PC-3 (cell line): Measurements from ENCODE around the gene CIROP. TPM values are rescaled to one million over a fixed set of nuclear protein-coding genes. Genes with fewer than 3 reads are reported as not detected.

Source experiments
- ATAC-seq: fragments of 200-7000 bp; cut with Tn5 transposase; 2 replicates; pipeline ENCODE4 v1.9.1; 2020; ENCODE audit warnings: mild to moderate bottlenecking, moderate library complexity
- BruUV-seq: library from RNA; stranded (reverse); fragments of 400-500 nt; replicated peaks from 2 replicates; lab custom pipeline; 2021; lab: Mats Ljungman, UMichigan
- CTCF ChIA-PET: fragments of 300-600 bp; sonication (Branson Sonifier 250); formaldehyde crosslinking; loops from one replicate; lab custom pipeline; 2022; ENCODE audit warnings: antibody characterized with exemption; lab: Charles Lee
- POLR2A ChIA-PET: fragments of 300-600 bp; sonication (Branson Sonifier 250); formaldehyde crosslinking; loops from one replicate; lab custom pipeline; 2022; ENCODE audit warnings: antibody characterized with exemption; ENCODE audit not compliant: unreplicated experiment; lab: Charles Lee
- DNase-seq: peaks from one replicate; pipeline ENCODE4 v3.0.0-alpha.2; 2015
- H2AFZ ChIP-seq: fragments of 300-600 bp; sonication (generic); 2 replicates; pipeline ENCODE4 v1.6.0; 2016; ENCODE audit warnings: antibody characterized with exemption, low read length
- H3F3A ChIP-seq: fragments of 300-600 bp; sonication (generic); one replicate; pipeline ENCODE4 v1.6.0; 2017; ENCODE audit warnings: antibody characterized with exemption, low read length, control low read depth, mild to moderate bottlenecking; ENCODE audit not compliant: unreplicated experiment
- H3K27ac ChIP-seq: fragments of 300-600 bp; sonication (generic); 2 replicates; pipeline ENCODE4 v1.5.1; 2016; ENCODE audit warnings: mild to moderate bottlenecking, low read length
- H3K27me3 ChIP-seq: fragments of 300-600 bp; sonication (generic); 2 replicates; pipeline ENCODE4 v1.6.1; 2016; ENCODE audit warnings: low read length, mixed read lengths
- H3K36me3 ChIP-seq: fragments of 300-600 bp; sonication (generic); 2 replicates; pipeline ENCODE4 v1.6.1; 2016; ENCODE audit warnings: low read depth, mixed run types, low read length, mixed read lengths
- H3K4me1 ChIP-seq: fragments of 300-600 bp; sonication (generic); 2 replicates; pipeline ENCODE4 v1.5.1; 2016; ENCODE audit warnings: low read length; ENCODE audit not compliant: insufficient read depth
- H3K4me2 ChIP-seq: fragments of 300-600 bp; sonication (generic); 2 replicates; pipeline ENCODE4 v1.6.0; 2016; ENCODE audit warnings: low read length
- H3K4me3 ChIP-seq: fragments of 300-600 bp; sonication (generic); 2 replicates; pipeline ENCODE4 v1.5.1; 2016; ENCODE audit warnings: mild to moderate bottlenecking, low read length, mixed read lengths
- H3K79me2 ChIP-seq: fragments of 300-600 bp; sonication (generic); 2 replicates; pipeline ENCODE4 v1.6.1; 2017; ENCODE audit warnings: low read length, mixed read lengths
- H3K9ac ChIP-seq: fragments of 300-600 bp; sonication (generic); 2 replicates; pipeline ENCODE4 v1.6.0; 2016; ENCODE audit warnings: mild to moderate bottlenecking, low read length
- H3K9me2 ChIP-seq: fragments of 300-600 bp; sonication (generic); replicated peaks from 2 replicates; pipeline ENCODE4 v1.6.1; 2016; ENCODE audit warnings: mixed run types, low read length, mixed read lengths
- H3K9me3 ChIP-seq: fragments of 300-600 bp; sonication (generic); 2 replicates; pipeline ENCODE4 v1.6.1; 2016; ENCODE audit warnings: low read length, mixed read lengths
- H4K20me1 ChIP-seq: fragments of 300-600 bp; sonication (generic); 2 replicates; pipeline ENCODE4 v1.6.1; 2016; ENCODE audit warnings: low read length, mixed read lengths
- EZH2 ChIP-seq: fragments of 300-600 bp; sonication (generic); IDR thresholded peaks from one replicate; pipeline ENCODE4 v1.6.1; 2017; ENCODE audit warnings: antibody characterized with exemption, mild to moderate bottlenecking, low read length; ENCODE audit not compliant: unreplicated experiment
- EZH2phosphoT487 ChIP-seq: fragments of 300-600 bp; sonication (generic); IDR thresholded peaks from 2 replicates; pipeline ENCODE4 v1.6.1; 2018; ENCODE audit warnings: mild to moderate bottlenecking, antibody characterized with exemption, low read length, borderline replicate concordance
- intact Hi-C: fragments of 100-400 bp; cut with micrococcal nuclease; formaldehyde crosslinking; loops from 2 replicates; pipeline ENCODE4 v1.9.0; 2023
- total RNA-seq: library from RNA; depleted of rRNA; stranded (reverse); fragments of >200 nt; gene quantifications from 2 replicates; pipeline ENCODE4 v1.2.3, GENCODE V29; 2014
- TF ChIP-seq, protein P1 (sequence below): fragments of 300-600 bp; sonication (generic); conservative IDR thresholded peaks from 2 replicates; pipeline ENCODE4 v1.5.1; 2017; ENCODE audit warnings: antibody characterized with exemption, low read depth, mild to moderate bottlenecking, low read length

CIROP gene
- total RNA-seq, 1 experiment from 2014 or later = not detected

DNA sequence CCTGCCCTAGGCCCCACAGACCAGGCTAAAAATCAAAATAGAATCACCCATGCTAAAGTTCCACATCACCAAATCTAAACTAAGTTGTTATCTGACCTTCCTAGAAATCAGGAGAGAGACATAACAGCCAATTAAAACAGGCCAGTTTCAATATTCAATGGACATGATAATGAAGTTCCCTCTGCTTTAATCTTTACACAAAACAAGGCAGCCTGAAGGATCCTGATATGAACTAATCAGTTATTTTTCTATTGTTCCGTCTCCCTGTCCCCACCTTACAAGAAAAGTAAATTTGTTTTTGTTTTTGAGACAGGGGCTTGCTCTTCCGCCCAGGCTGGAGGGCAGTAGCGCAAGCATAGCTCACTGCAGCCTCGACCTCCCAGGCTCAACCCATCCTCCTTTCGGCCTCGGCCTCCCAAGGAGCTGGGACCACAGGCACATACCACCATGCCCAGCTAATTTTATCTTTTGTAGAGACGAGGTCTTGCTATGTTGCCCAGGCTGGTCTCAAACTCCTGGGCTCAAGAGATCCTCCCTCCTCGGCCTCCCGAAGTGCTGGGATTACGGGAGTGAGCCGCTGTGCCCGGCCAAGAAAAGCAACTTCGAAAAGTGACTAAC is 19.7 kb upstream of the CIROP start:
- H3K27me3 ChIP-seq = no peaks in the 10 kb centered on the region
- intact Hi-C loops = loop anchor here (5.0 kb wide), 1 partner anchor 163 kb away; the partner anchor contains the start of gene HOMEZ
- CTCF ChIA-PET = no interaction called here
- no peaks in the 10 kb centered on the region for H3F3A ChIP-seq
- peaks cover 14% of the 10 kb centered on the region for H3K4me1 ChIP-seq
- no peak overlapping the region for H3K9ac ChIP-seq
- DNase-seq (no peak), ATAC-seq (no peak)
- H3K79me2 ChIP-seq = no peaks in the 10 kb centered on the region
- no peak overlapping the region for H2AFZ ChIP-seq
- H3K36me3 ChIP-seq = no peaks in the 10 kb centered on the region
- H3K9me2 ChIP-seq = no peaks in the 10 kb centered on the region
- no TSS peak for BruUV-seq
- H3K4me2 ChIP-seq = no peak overlapping the region
- no peaks in the 10 kb centered on the region for H4K20me1 ChIP-seq
- POLR2A ChIA-PET = no interaction called here
- no peak overlapping the region for H3K4me3 ChIP-seq
- TF ChIP-seq EZH2phosphoT487 = no peak
- TF ChIP-seq EZH2 = no peak
- TF ChIP-seq, protein P1, sequence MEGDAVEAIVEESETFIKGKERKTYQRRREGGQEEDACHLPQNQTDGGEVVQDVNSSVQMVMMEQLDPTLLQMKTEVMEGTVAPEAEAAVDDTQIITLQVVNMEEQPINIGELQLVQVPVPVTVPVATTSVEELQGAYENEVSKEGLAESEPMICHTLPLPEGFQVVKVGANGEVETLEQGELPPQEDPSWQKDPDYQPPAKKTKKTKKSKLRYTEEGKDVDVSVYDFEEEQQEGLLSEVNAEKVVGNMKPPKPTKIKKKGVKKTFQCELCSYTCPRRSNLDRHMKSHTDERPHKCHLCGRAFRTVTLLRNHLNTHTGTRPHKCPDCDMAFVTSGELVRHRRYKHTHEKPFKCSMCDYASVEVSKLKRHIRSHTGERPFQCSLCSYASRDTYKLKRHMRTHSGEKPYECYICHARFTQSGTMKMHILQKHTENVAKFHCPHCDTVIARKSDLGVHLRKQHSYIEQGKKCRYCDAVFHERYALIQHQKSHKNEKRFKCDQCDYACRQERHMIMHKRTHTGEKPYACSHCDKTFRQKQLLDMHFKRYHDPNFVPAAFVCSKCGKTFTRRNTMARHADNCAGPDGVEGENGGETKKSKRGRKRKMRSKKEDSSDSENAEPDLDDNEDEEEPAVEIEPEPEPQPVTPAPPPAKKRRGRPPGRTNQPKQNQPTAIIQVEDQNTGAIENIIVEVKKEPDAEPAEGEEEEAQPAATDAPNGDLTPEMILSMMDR = no peak
- H3K27ac ChIP-seq = no peak overlapping the region
- H3K9me3 ChIP-seq = no peaks in the 10 kb centered on the region

DNA sequence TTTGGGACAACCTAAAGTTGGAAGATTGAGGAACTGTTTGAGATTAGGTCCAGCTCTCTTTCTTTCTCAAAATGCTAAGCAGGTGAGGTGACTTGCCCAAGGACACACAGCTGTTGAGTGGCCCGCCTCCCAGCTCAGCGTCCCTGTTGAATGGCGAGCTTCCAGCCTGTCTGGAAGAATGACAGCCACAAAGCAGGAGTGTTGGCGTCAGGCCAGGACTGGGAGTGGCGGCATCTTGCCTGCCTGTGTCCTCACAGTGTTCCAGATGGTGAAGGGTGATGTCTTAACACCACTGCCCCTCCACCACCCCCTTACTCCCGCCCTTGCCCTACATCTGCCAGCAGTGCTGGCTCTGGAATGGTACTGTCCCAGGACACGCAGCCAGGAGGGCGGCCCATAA is 18.6 kb upstream of the CIROP start:
- peak; percentile 24 for DNase-seq
- Histone ChIP-seq H3K9me2 (no peaks in the 10 kb centered on the region), H3K36me3 (no peaks in the 10 kb centered on the region), H2AFZ (no peak overlapping the region), H3K9me3 (no peaks in the 10 kb centered on the region), H3K79me2 (no peaks in the 10 kb centered on the region), H3K27me3 (no peaks in the 10 kb centered on the region), H3K4me2 (no peak overlapping the region), H3K4me3 (no peak overlapping the region), H4K20me1 (no peaks in the 10 kb centered on the region), H3K4me1 (peaks cover 12% of the 10 kb centered on the region), H3K9ac (no peak overlapping the region), H3K27ac (no peak overlapping the region), H3F3A (no peaks in the 10 kb centered on the region)
- no peak for TF ChIP-seq EZH2
- no peak for TF ChIP-seq EZH2phosphoT487
- TF ChIP-seq, protein P1 = no peak
- ATAC-seq = no peak
- no TSS peak for BruUV-seq
- ChIA-PET POLR2A (no interaction called here), CTCF (interaction anchor here (3.2 kb wide), 1 partner anchor 61 kb away, joined by 84 read pairs; the partner anchor contains the start of gene SLC7A8)
- intact Hi-C loops = loop anchor here (5.0 kb wide), 1 partner anchor 164 kb away; the partner anchor contains the start of gene HOMEZ

DNA sequence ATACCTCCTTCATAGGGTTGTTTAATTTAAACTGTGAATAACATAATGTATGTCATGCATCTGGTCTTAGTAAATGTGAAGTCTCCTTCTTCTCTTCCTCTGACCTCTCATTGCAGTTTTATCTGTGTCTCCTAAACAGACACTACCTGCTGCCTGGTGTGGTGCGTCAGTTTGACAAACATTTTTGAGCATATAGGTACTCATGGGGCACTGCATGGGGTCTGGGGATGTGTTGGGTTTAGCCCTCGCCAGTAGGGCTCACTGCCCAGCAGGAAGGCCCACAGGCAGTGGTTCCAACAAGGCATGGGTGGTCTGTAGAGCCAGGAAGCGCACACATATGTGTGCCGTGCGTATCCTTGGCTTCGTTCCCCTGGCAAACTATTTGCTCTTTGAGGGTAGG is 17.3 kb upstream of the CIROP start:
- H3K36me3 ChIP-seq = no peaks in the 10 kb centered on the region
- no peak overlapping the region for H2AFZ ChIP-seq
- peaks cover 12% of the 10 kb centered on the region for H3K4me1 ChIP-seq
- TF ChIP-seq, protein P1 = no peak
- no peak for TF ChIP-seq EZH2
- no peak for TF ChIP-seq EZH2phosphoT487
- H4K20me1 ChIP-seq = no peaks in the 10 kb centered on the region
- H3K9me2 ChIP-seq = no peaks in the 10 kb centered on the region
- H3K4me2 ChIP-seq = no peak overlapping the region; the same call in 1 of the 2 replicates
- H3K27ac ChIP-seq = no peak overlapping the region
- no peaks in the 10 kb centered on the region for H3K27me3 ChIP-seq
- H3F3A ChIP-seq = no peaks in the 10 kb centered on the region
- no TSS peak for BruUV-seq
- no peaks in the 10 kb centered on the region for H3K9me3 ChIP-seq
- H3K4me3 ChIP-seq = no peak overlapping the region
- DNase-seq (no peak), ATAC-seq (no peak)
- no peaks in the 10 kb centered on the region for H3K79me2 ChIP-seq
- CTCF ChIA-PET = interaction anchor here (0.6 to 3.2 kb wide), 5 partner anchors 14 to 199 kb away, joined by 3 to 84 read pairs (median 13); partner anchors contain the start of genes PABPN1 and SLC7A8
- POLR2A ChIA-PET = no interaction called here
- no peak overlapping the region for H3K9ac ChIP-seq
- intact Hi-C loops = loop anchor here (5.0 kb wide), 1 partner anchor 165 kb away; the partner anchor contains the start of gene HOMEZ
